ENCODE results near the gene KCNT2. TPM values are rescaled to one million over a fixed set of nuclear protein-coding genes. Genes with fewer than 3 reads are reported as not detected.

The KCNT2 gene
- total and polyA plus RNA-seq, 4 donors, result 0.84 to 18.7 (median 2.0) TPM

- H3K9me3 ChIP-seq (ENCODE audit: control insufficient read depth in 4 of 4, insufficient read depth in 3 of 4, low read length in 3 of 4), result peaks cover 0 to 2% (median 0%) of the 10 kb centered on the region in 4 donors
- TF ChIP-seq, protein P1, sequence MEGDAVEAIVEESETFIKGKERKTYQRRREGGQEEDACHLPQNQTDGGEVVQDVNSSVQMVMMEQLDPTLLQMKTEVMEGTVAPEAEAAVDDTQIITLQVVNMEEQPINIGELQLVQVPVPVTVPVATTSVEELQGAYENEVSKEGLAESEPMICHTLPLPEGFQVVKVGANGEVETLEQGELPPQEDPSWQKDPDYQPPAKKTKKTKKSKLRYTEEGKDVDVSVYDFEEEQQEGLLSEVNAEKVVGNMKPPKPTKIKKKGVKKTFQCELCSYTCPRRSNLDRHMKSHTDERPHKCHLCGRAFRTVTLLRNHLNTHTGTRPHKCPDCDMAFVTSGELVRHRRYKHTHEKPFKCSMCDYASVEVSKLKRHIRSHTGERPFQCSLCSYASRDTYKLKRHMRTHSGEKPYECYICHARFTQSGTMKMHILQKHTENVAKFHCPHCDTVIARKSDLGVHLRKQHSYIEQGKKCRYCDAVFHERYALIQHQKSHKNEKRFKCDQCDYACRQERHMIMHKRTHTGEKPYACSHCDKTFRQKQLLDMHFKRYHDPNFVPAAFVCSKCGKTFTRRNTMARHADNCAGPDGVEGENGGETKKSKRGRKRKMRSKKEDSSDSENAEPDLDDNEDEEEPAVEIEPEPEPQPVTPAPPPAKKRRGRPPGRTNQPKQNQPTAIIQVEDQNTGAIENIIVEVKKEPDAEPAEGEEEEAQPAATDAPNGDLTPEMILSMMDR (IDR thresholded peaks at IDR 0.05; ENCODE audit: control extremely low read depth, extremely low read depth), result no peak
- no peak overlapping the region for H3K4me3 ChIP-seq
- H3K9ac ChIP-seq (ENCODE audit: insufficient read depth in 1 of 2, low read length in 2 of 2), result no peak overlapping the region
- DNase-seq (no peak), ATAC-seq (ENCODE audit: insufficient read depth, low FRiP score) (no peak)
- no peak overlapping the region for H3K27ac ChIP-seq (ENCODE audit: low read depth in 1 of 2, low read length in 1 of 2)
- WGBS, 2 donors, result 58% methylated on average over 4 of the region's 4 CpGs
- no peaks in the 10 kb centered on the region for H3K4me1 ChIP-seq (ENCODE audit: control insufficient read depth in 5 of 5, insufficient read depth in 5 of 5, low read length in 5 of 5)
- no peaks in the 10 kb centered on the region for H3K36me3 ChIP-seq (ENCODE audit: control insufficient read depth in 4 of 4, insufficient read depth in 4 of 4, low read length in 4 of 4)
- no peaks in the 10 kb centered on the region for H3K27me3 ChIP-seq (ENCODE audit: control insufficient read depth in 3 of 3, insufficient read depth in 3 of 3, low read length in 2 of 3)
Measured at GRCh38 chr1:196450143-196451095, 157.8 kb downstream of the KCNT2 start.

GRCh38 chr1:196449460-196449859 is 158.8 kb downstream of the KCNT2 start:
- DNase-seq (no peak), ATAC-seq (ENCODE audit: insufficient read depth, low FRiP score) (no peak)
- no peaks in the 10 kb centered on the region for H3K27me3 ChIP-seq (ENCODE audit: control insufficient read depth in 3 of 3, insufficient read depth in 3 of 3, low read length in 2 of 3)
- H3K9ac ChIP-seq (ENCODE audit: insufficient read depth in 1 of 2, low read length in 2 of 2), result no peak overlapping the region
- peaks cover 0 to 2% (median 0%) of the 10 kb centered on the region in 4 donors for H3K9me3 ChIP-seq (ENCODE audit: control insufficient read depth in 4 of 4, insufficient read depth in 3 of 4, low read length in 3 of 4)
- TF ChIP-seq, protein P1 (IDR thresholded peaks at IDR 0.05; ENCODE audit: control extremely low read depth, extremely low read depth), result no peak
- H3K36me3 ChIP-seq (ENCODE audit: control insufficient read depth in 4 of 4, insufficient read depth in 4 of 4, low read length in 4 of 4), result no peaks in the 10 kb centered on the region
- no peak overlapping the region for H3K4me3 ChIP-seq
- H3K4me1 ChIP-seq (ENCODE audit: control insufficient read depth in 5 of 5, insufficient read depth in 5 of 5, low read length in 5 of 5), result no peaks in the 10 kb centered on the region
- no peak overlapping the region for H3K27ac ChIP-seq (ENCODE audit: low read depth in 1 of 2, low read length in 1 of 2)

GRCh38 chr1:196445775-196446174 is 162.5 kb downstream of the KCNT2 start:
- H3K9me3 ChIP-seq (ENCODE audit: control insufficient read depth in 4 of 4, insufficient read depth in 3 of 4, low read length in 3 of 4), result no peaks in the 10 kb centered on the region
- DNase-seq, result no peak
- H3K36me3 ChIP-seq (ENCODE audit: control insufficient read depth in 4 of 4, insufficient read depth in 4 of 4, low read length in 4 of 4), result no peaks in the 10 kb centered on the region
- no peak overlapping the region for H3K9ac ChIP-seq (ENCODE audit: insufficient read depth in 1 of 2, low read length in 2 of 2)
- whole genome bisulfite sequencing, 2 donors, result 92 to 93% methylated on average over 1 of the region's 1 CpG
- H3K4me1 ChIP-seq (ENCODE audit: control insufficient read depth in 5 of 5, insufficient read depth in 5 of 5, low read length in 5 of 5), result no peaks in the 10 kb centered on the region
- H3K27me3 ChIP-seq (ENCODE audit: control insufficient read depth in 3 of 3, insufficient read depth in 3 of 3, low read length in 2 of 3), result no peaks in the 10 kb centered on the region
- TF ChIP-seq, protein P1 (IDR thresholded peaks at IDR 0.05; ENCODE audit: control extremely low read depth, extremely low read depth), result no peak
- H3K4me3 ChIP-seq, result no peak overlapping the region
- no peak for ATAC-seq (ENCODE audit: insufficient read depth, low FRiP score)
- H3K27ac ChIP-seq (ENCODE audit: low read depth in 1 of 2, low read length in 1 of 2), result no peak overlapping the region
